ENCODE results near the gene KRTAP1-1. TPM values are rescaled to one million over a fixed set of nuclear protein-coding genes. Genes with fewer than 3 reads are reported as not detected.
A peak's percentile ranks its signal among the peaks of the same experiment; 100 is the strongest.
"Not testable (repeated sequence)": the region's sequence is repeated elsewhere in the genome, so short reads cannot be mapped to it uniquely, and the experiment has no call there.

The KRTAP1-1 gene
- total RNA-seq, 1 donor from 2014 or later = not detected

DNA sequence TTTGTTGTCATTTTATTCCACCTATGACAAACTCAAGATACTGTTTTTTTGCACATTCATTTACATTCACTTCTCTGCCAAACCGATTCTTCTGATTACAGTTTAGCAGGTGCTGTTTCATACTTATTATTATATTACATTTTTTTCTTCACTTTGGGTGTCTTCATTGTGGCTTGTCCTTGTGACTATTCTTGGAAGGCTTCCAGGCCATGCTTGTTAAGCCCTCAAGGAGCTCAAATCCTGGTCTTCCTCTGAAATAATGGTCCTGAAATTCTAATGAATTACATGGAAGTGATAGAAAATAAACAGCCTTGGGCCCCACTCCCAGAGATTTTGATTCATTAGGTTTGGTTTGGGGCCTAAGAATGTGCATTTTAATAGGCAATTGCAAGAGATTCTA, 23.1 kb upstream of the KRTAP1-1 start:
- DNase-seq (ENCODE audit: low read depth, low spot score) = no peak
- Mint-ChIP-seq H3K36me3 (ENCODE audit: low read depth) (no peaks in the 10 kb centered on the region), H3K4me3 (no peak overlapping the region), H3K27ac (ENCODE audit: unreplicated experiment) (no peak overlapping the region), H3K4me1 (peaks cover 6% of the 10 kb centered on the region), H3K9me3 (no peaks in the 10 kb centered on the region), H3K27me3 (ENCODE audit: low read depth) (no peaks in the 10 kb centered on the region)
- TF ChIP-seq, protein P1, sequence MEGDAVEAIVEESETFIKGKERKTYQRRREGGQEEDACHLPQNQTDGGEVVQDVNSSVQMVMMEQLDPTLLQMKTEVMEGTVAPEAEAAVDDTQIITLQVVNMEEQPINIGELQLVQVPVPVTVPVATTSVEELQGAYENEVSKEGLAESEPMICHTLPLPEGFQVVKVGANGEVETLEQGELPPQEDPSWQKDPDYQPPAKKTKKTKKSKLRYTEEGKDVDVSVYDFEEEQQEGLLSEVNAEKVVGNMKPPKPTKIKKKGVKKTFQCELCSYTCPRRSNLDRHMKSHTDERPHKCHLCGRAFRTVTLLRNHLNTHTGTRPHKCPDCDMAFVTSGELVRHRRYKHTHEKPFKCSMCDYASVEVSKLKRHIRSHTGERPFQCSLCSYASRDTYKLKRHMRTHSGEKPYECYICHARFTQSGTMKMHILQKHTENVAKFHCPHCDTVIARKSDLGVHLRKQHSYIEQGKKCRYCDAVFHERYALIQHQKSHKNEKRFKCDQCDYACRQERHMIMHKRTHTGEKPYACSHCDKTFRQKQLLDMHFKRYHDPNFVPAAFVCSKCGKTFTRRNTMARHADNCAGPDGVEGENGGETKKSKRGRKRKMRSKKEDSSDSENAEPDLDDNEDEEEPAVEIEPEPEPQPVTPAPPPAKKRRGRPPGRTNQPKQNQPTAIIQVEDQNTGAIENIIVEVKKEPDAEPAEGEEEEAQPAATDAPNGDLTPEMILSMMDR (conservative IDR thresholded peaks at IDR 0.05) = no peak

DNA sequence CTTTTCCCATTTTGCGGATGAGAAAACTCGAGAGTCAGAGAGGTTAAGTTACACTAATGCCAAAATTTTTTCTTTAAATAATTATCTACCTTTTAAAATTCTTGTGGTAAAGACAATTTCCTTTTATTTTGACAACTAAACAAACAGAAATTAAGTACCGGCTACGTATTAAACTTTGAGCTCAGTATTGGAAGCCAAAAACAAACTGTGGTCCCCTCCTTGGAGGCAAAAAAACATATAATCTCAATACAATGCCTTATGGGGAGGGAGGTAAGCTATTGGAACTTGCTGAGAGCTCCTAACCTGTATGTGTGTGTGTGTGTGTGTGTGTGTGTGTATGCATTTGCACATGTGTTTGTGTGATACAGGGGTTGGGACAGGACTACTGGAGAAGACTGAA, 22.2 kb upstream of the KRTAP1-1 start:
- Mint-ChIP-seq H3K27ac (ENCODE audit: unreplicated experiment) (no peak overlapping the region), H3K27me3 (ENCODE audit: low read depth) (no peaks in the 10 kb centered on the region), H3K9me3 (no peaks in the 10 kb centered on the region), H3K36me3 (ENCODE audit: low read depth) (no peaks in the 10 kb centered on the region), H3K4me1 (peaks cover 8% of the 10 kb centered on the region), H3K4me3 (no peak overlapping the region)
- TF ChIP-seq, protein P1 (conservative IDR thresholded peaks at IDR 0.05) = no peak
- no peak for DNase-seq (ENCODE audit: low read depth, low spot score)

DNA sequence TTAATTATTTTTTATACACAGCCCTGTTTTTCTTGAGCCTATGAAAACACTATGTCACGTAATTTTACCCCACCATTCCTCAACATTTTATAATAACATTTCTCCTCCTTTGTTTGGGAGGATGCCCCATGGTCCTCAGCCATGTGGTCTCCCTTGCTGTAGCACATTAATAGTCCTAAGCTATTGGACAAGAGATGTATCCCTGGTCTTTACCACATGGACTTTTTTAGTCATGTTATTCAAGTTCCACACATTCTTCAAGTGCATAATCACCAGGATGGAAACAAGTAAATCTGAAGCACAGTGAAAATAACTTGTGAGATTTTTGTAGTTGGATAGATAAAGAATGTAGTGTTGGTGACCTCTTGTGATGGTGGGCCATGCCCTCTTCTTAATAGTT, 20.7 kb upstream of the KRTAP1-1 start:
- no peaks in the 10 kb centered on the region for H3K27me3 Mint-ChIP-seq (ENCODE audit: low read depth)
- H3K36me3 Mint-ChIP-seq (ENCODE audit: low read depth) = no peaks in the 10 kb centered on the region
- H3K4me1 Mint-ChIP-seq = peaks cover 8% of the 10 kb centered on the region
- DNase-seq (ENCODE audit: low read depth, low spot score) = no peak
- H3K4me3 Mint-ChIP-seq = no peak overlapping the region
- peak overlapping the region; percentile 43 for H3K27ac Mint-ChIP-seq (ENCODE audit: unreplicated experiment)
- TF ChIP-seq, protein P1 (conservative IDR thresholded peaks at IDR 0.05) = no peak
- H3K9me3 Mint-ChIP-seq = peaks cover 7% of the 10 kb centered on the region

DNA sequence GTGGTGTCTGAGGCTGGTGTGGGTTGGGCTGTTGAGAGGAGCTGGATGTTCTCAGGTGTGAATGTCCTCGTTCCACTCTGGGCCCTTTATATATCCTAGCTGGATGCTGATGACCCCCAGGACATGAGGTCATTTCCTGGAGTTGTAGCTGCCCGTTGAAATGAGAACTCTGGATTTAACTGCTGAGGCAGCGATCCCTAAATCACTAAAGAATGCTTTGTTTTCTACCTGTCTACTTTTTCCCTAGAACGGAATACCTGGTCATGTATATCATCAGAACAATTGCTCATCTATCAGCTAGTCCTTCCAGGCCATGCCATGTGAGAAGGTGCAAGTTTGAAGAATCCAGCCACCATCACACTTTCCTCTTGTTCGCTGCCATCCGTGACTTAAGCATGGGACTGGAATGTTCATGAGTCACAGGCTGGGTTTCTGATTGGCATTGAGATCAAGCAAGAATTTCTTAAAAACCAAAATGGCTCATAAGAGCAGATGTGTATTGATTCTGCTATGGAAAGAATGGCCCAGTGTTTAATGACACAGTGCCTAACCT, 18.9 kb upstream of the KRTAP1-1 start, which contains the start of gene KRTAP2-3:
TSS of gene KRTAP2-3 (minus strand) at position 63 of the 553 bp plus-strand sequence. CDS start 64 bp downstream, outside the sequence.
- peaks cover 8% of the 10 kb centered on the region for H3K4me1 Mint-ChIP-seq
- H3K4me3 Mint-ChIP-seq = no peak within 1 kb of the TSS
- H3K9me3 Mint-ChIP-seq = peaks cover 7% of the 10 kb centered on the region
- TF ChIP-seq, protein P1 (conservative IDR thresholded peaks at IDR 0.05) = no peak
- H3K36me3 Mint-ChIP-seq (ENCODE audit: low read depth) = no peaks in the 10 kb centered on the region
- no peaks in the 10 kb centered on the region for H3K27me3 Mint-ChIP-seq (ENCODE audit: low read depth)
- no peak for DNase-seq (ENCODE audit: low read depth, low spot score)
- H3K27ac Mint-ChIP-seq (ENCODE audit: unreplicated experiment) = no peak within 1 kb of the TSS

DNA sequence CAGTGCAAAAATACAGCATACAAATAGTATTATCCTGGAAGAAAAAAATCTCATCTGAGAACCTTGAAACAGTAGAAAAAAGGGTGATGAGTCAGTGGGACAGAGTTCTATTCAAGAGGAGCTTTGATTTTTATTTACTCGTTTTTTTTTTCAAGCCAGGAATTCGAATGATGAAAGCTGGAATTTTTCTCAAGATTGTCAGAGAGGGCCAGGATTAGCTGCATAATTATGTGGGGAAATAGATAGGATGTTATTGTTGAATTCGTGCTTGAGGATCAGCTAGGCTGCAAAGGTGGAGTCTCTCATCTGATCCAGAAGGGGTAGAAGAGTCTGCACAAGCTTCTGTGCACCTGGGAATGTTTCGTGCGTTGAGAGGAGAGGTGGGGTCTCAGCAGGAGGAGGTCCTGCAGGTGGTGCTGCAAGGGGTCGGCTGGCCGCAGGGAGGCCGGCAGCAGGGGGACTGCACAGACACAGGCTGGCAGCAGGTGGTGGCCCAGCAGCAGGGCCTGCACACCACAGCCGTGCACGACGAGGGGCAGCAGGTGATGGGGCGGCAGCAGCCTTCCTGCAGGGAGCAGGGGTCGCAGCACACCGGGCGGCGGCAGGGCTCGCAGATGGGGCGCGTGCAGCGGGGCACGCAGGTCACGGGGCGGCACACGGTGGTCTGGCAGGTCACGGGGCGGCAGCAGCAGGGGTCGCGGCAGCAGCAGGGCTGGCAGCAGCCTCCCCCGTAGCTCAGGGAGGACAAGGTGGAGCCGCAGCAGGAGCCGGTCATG, 18.2 kb upstream of the KRTAP1-1 start:
- H3K4me3 Mint-ChIP-seq; H3K9me3 Mint-ChIP-seq; DNase-seq (ENCODE audit: low read depth, low spot score); H3K27ac Mint-ChIP-seq (ENCODE audit: unreplicated experiment); H3K27me3 Mint-ChIP-seq (ENCODE audit: low read depth); H3K4me1 Mint-ChIP-seq; H3K36me3 Mint-ChIP-seq (ENCODE audit: low read depth): not testable (repeated sequence)

DNA sequence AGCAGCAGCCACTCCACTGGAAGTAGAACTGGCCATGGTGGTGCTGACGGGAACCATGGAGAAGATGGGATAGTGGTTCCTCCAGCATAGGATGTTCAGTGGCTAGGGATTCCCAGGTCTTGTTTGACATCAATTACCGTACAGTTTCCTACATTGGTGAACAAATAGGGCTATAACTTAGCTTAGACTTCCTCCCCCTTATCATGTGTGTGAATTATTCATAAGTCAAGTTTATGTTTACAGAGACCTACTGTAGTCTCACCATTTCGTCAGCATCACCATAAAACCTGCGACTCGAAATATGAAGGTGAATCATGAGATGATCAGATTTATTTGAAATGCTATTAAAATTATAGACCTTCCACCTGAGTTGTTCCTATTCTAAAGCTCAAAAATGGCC, 17.5 kb upstream of the KRTAP1-1 start:
- H3K36me3 Mint-ChIP-seq (ENCODE audit: low read depth) = no peaks in the 10 kb centered on the region
- H3K9me3 Mint-ChIP-seq = peaks cover 7% of the 10 kb centered on the region
- H3K27me3 Mint-ChIP-seq (ENCODE audit: low read depth) = no peaks in the 10 kb centered on the region
- TF ChIP-seq, protein P1 (conservative IDR thresholded peaks at IDR 0.05) = no peak
- peaks cover 8% of the 10 kb centered on the region for H3K4me1 Mint-ChIP-seq
- no peak overlapping the region for H3K4me3 Mint-ChIP-seq
- no peak overlapping the region for H3K27ac Mint-ChIP-seq (ENCODE audit: unreplicated experiment)
- no peak for DNase-seq (ENCODE audit: low read depth, low spot score)

Measured in neural crest cell (in vitro differentiated cells).